Naive thymus-derived CD4-positive, alpha-beta T cell (primary cell): Measurements from ENCODE around the gene EPB41L4A. TPM values are rescaled to one million over a fixed set of nuclear protein-coding genes. Genes with fewer than 3 reads are reported as not detected.

ENCODE experiments used
- ATAC-seq: fragments of 150-1000 bp; cut with Tn5 transposase; 2 replicates; pipeline ENCODE4 v1.10.0; 2021; ENCODE audit warnings: mild to moderate bottlenecking, moderate library complexity
- CTCF ChIA-PET: fragments of 350-600 bp; sonication (Branson Sonifier 250); formaldehyde crosslinking; loops from one replicate; lab custom pipeline; 2021; ENCODE audit warnings: antibody characterized with exemption; lab: Charles Lee
- POLR2A ChIA-PET: fragments of 350-600 bp; sonication (Branson Sonifier 250); formaldehyde crosslinking; loops from one replicate; lab custom pipeline; 2021; ENCODE audit warnings: antibody characterized with exemption, inconsistent platforms; lab: Charles Lee
- DNase-seq, 9 donors: peaks; one replicate each; pipeline versions ENCODE4 v3.0.0 to v3.0.0-alpha.2; 2020 to 2022; ENCODE audit warnings: mixed read lengths in 1 of 9
- H3K27ac ChIP-seq: one replicate; pipeline ENCODE4 v1.7.0; 2013; ENCODE audit warnings: mild to moderate bottlenecking, low read depth, low read length, moderate library complexity
- H3K27me3 ChIP-seq, 2 donors: one replicate each; pipeline ENCODE4 v1.7.0; 2013; ENCODE audit warnings: low read length in 2 of 2, mild to moderate bottlenecking in 2 of 2, moderate library complexity in 2 of 2; ENCODE audit not compliant: control insufficient read depth in 2 of 2, insufficient read depth in 2 of 2
- H3K36me3 ChIP-seq, 3 experiments: 1 replicate in 2 of 3; 2 replicates in 1 of 3; pipeline ENCODE4 v1.7.0; 2013; ENCODE audit warnings: low read length in 3 of 3, mild to moderate bottlenecking in 3 of 3, moderate library complexity in 1 of 3; ENCODE audit not compliant: insufficient read depth in 3 of 3, control insufficient read depth in 2 of 3
- H3K4me1 ChIP-seq, 2 donors: one replicate each; pipeline ENCODE4 v1.7.0; 2013; ENCODE audit warnings: low read length in 2 of 2, mild to moderate bottlenecking in 2 of 2, moderate library complexity in 1 of 2; ENCODE audit not compliant: control insufficient read depth in 2 of 2, insufficient read depth in 2 of 2
- H3K4me3 ChIP-seq: 2 replicates; pipeline ENCODE4 v1.7.0; 2013; ENCODE audit warnings: mild to moderate bottlenecking, low read length
- H3K9me3 ChIP-seq, 3 experiments: 1 replicate in 2 of 3; 2 replicates in 1 of 3; pipeline ENCODE4 v1.7.0; 2013; ENCODE audit warnings: low read length in 3 of 3; ENCODE audit not compliant: control insufficient read depth in 2 of 3
- H3K27ac Mint-ChIP-seq, 9 donors: one replicate each; pipeline ENCODE4 v1.8.0; 2020 to 2022; ENCODE audit warnings: mixed read lengths in 9 of 9, mild to moderate bottlenecking in 8 of 9, moderate library complexity in 5 of 9, inconsistent platforms in 2 of 9
- H3K27me3 Mint-ChIP-seq, 5 donors: one replicate each; pipeline ENCODE4 v1.8.0; 2021 to 2022; ENCODE audit warnings: mixed read lengths in 5 of 5, mild to moderate bottlenecking in 1 of 5
- H3K36me3 Mint-ChIP-seq, 5 donors: one replicate each; pipeline ENCODE4 v1.8.0; 2020 to 2022; ENCODE audit warnings: mixed read lengths in 5 of 5, mild to moderate bottlenecking in 3 of 5, inconsistent platforms in 1 of 5
- H3K4me1 Mint-ChIP-seq, 7 donors: one replicate each; pipeline ENCODE4 v1.8.0; 2020 to 2022; ENCODE audit warnings: mixed read lengths in 7 of 7, mild to moderate bottlenecking in 3 of 7, inconsistent platforms in 1 of 7
- H3K4me3 Mint-ChIP-seq, 10 donors: one replicate each; pipeline ENCODE4 v1.8.0; 2020 to 2022; ENCODE audit warnings: mild to moderate bottlenecking in 10 of 10, mixed read lengths in 10 of 10, moderate library complexity in 6 of 10, inconsistent platforms in 2 of 10
- H3K9me3 Mint-ChIP-seq, 11 donors: one replicate each; pipeline ENCODE4 v1.8.0; 2020 to 2022; ENCODE audit warnings: mixed read lengths in 11 of 11, mild to moderate bottlenecking in 4 of 11, inconsistent platforms in 1 of 11, moderate library complexity in 1 of 11
- intact Hi-C, 2 donors: fragments of 100-400 bp; cut with micrococcal nuclease; formaldehyde crosslinking; loops; one replicate each; pipeline ENCODE4 v1.15.1; 2023
- polyA plus RNA-seq, 2 donors: library from polyadenylated mRNA; unstranded; fragments of 300-500 nt; fragmentation: Illumina TruSeq; gene quantifications; one replicate each; pipeline ENCODE4 v1.2.3, GENCODE V29; 2021
- total RNA-seq, 6 experiments: library from RNA in 5 of 6; stranded (reverse) in 5 of 6; gene quantifications; 1 replicate in 5 of 6; 2 replicates in 1 of 6; pipeline ENCODE4 v1.2.3 and lab custom pipeline; 2021 to 2026

The EPB41L4A gene
- total and polyA plus RNA-seq, 7 experiments from 2014 or later = 0.17 to 1.7 (median 0.96) TPM; not detected in 1

DNA sequence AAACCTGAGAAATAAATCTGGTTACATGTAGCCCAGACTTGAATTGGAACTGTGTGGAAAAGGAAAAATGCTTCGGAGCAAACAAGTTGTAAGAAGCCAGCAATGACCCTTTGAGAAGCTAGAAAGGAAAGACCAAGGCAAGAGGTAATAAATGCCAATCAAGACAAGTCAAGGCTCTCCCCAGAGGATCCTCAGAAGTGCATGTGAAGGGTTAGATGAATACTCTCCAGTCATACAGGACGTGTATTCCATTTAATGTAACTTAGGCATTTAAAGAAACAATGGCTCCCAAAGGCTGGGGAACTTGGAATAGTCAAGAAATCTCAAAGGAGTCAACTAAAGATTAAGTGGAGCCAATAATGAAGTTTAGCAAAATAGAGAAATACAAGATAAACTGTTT lies 36.2 kb downstream of the EPB41L4A start:
- H3K4me1 Mint-ChIP-seq = peaks cover 0 to 2% (median 0%) of the 10 kb centered on the region in 7 donors
- DNase-seq (no peak), ATAC-seq (no peak)
- peaks cover 0 to 3% (median 0%) of the 10 kb centered on the region in 11 donors for H3K9me3 Mint-ChIP-seq
- ChIA-PET CTCF (no interaction called here), POLR2A (no interaction called here)
- no peak overlapping the region for H3K4me3 ChIP-seq
- no peaks in the 10 kb centered on the region for H3K4me1 ChIP-seq
- no peaks in the 10 kb centered on the region for H3K36me3 Mint-ChIP-seq
- H3K27me3 ChIP-seq = no peaks in the 10 kb centered on the region
- H3K4me3 Mint-ChIP-seq = no peak overlapping the region
- H3K27me3 Mint-ChIP-seq = peaks cover 6 to 41% (median 10%) of the 10 kb centered on the region in 5 donors
- no peak overlapping the region for H3K27ac Mint-ChIP-seq
- H3K36me3 ChIP-seq = no peaks in the 10 kb centered on the region
- no peak overlapping the region for H3K27ac ChIP-seq
- no peaks in the 10 kb centered on the region for H3K9me3 ChIP-seq
- intact Hi-C loops = no loop called here

DNA sequence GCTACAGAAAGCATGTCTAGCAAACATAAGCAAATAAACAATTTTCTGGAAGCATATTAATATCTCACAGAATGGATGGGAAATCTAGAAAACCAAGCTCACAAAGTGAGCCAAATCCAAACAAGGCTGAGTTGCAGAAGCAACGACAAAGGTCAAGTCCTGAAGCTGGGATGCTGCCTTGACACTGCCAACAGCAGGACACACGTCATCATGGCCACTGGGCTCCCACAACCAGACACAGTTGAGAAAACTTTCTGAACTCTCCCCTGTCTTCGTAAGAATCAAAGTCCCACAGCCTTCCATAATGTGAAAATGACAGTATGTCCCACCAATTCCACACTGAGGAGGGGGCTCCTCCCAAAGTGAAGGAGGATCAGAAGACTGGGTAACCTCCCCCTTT lies 37.6 kb downstream of the EPB41L4A start:
- Histone ChIP-seq H3K36me3 (no peaks in the 10 kb centered on the region), H3K27me3 (no peaks in the 10 kb centered on the region), H3K4me1 (no peaks in the 10 kb centered on the region), H3K9me3 (no peaks in the 10 kb centered on the region), H3K4me3 (no peak overlapping the region), H3K27ac (no peak overlapping the region)
- H3K4me3 Mint-ChIP-seq = no peak overlapping the region
- intact Hi-C loops = no loop called here
- peaks cover 8 to 39% (median 10%) of the 10 kb centered on the region in 5 donors for H3K27me3 Mint-ChIP-seq
- peaks cover 0 to 3% (median 0%) of the 10 kb centered on the region in 11 donors for H3K9me3 Mint-ChIP-seq
- no peak for DNase-seq
- H3K4me1 Mint-ChIP-seq = peaks cover 0 to 2% (median 0%) of the 10 kb centered on the region in 7 donors
- ChIA-PET POLR2A (no interaction called here), CTCF (no interaction called here)
- ATAC-seq = no peak
- H3K36me3 Mint-ChIP-seq = no peaks in the 10 kb centered on the region
- no peak overlapping the region for H3K27ac Mint-ChIP-seq

DNA sequence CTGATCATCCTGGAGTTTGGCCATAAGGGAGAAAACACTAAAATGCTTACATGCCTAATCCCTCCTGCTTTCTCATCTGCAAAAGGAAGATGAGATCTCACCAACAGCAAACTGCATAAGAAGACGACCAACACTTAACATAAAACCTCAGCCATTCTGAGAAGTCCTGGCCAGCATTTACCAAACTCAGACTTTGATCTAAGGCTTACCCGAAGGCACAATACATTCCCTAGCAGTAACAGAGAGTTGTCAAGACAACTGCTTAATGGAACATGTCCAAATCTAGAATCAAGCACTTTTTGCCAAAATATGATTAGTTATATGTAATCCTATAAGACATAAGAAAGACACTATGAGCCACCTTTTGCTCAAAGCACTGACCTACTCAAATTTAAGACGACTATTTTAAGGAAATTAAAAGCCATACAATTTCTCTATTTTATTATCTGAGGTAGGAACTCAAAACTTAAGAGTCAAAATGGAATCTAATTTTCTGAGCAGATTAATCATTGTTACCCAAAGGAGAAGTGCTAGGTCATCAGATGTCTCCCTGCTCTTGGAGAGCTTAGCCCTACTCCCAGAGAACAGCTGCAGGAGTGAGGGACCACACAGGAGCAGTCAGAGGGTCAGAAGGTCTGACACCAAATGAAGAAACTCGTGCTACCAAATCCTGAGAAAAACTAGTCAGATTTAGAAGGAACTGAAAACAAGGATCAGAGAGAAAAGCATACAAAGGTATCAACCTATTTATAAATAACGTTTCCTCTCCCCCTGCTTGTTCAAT lies 39.3 kb downstream of the EPB41L4A start:
- H3K36me3 Mint-ChIP-seq = no peaks in the 10 kb centered on the region
- H3K9me3 Mint-ChIP-seq = peaks cover 0 to 3% (median 0%) of the 10 kb centered on the region in 11 donors
- no peak overlapping the region for H3K4me3 ChIP-seq
- no peak for ATAC-seq
- no peak overlapping the region for H3K27ac Mint-ChIP-seq
- no peak for DNase-seq
- intact Hi-C loops = no loop called here
- H3K4me1 ChIP-seq = no peaks in the 10 kb centered on the region
- CTCF ChIA-PET = no interaction called here
- H3K4me1 Mint-ChIP-seq = peaks cover 0 to 2% (median 0%) of the 10 kb centered on the region in 7 donors
- no peak overlapping the region for H3K4me3 Mint-ChIP-seq
- H3K9me3 ChIP-seq = no peaks in the 10 kb centered on the region
- POLR2A ChIA-PET = no interaction called here
- peaks cover 7 to 48% (median 10%) of the 10 kb centered on the region in 5 donors for H3K27me3 Mint-ChIP-seq
- no peaks in the 10 kb centered on the region for H3K36me3 ChIP-seq
- H3K27me3 ChIP-seq = no peaks in the 10 kb centered on the region
- no peak overlapping the region for H3K27ac ChIP-seq

DNA sequence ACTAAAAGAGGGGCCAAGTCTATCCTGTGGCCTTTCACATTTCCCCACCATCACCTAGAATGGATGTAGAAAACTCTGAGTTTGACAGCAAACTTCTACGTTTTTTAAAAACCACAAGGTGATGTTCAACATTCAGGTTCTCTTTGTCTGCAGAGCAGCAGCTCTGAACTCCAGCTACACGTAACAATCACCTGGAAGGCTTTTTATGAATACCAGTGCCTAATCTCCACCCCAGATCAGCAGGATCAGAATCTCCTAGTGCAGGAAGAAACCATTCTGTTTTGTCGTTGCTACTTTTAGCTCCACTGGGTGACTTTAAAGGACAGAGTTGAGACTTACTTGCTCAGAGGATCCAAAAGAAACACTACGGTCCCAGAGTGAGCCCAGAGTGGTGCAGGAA lies 44.3 kb downstream of the EPB41L4A start:
- Mint-ChIP-seq H3K4me1 (no peaks in the 10 kb centered on the region), H3K27ac (no peak overlapping the region), H3K27me3 (peaks cover 0 to 52% (median 27%) of the 10 kb centered on the region in 5 donors), H3K36me3 (no peaks in the 10 kb centered on the region), H3K9me3 (peaks cover 0 to 1% (median 0%) of the 10 kb centered on the region in 11 donors), H3K4me3 (no peak overlapping the region)
- DNase-seq = no peak
- no peaks in the 10 kb centered on the region for H3K27me3 ChIP-seq
- H3K9me3 ChIP-seq = no peaks in the 10 kb centered on the region
- H3K36me3 ChIP-seq = no peaks in the 10 kb centered on the region
- POLR2A ChIA-PET = no interaction called here
- intact Hi-C loops = no loop called here
- H3K27ac ChIP-seq = no peak overlapping the region
- no peak overlapping the region for H3K4me3 ChIP-seq
- CTCF ChIA-PET = no interaction called here
- no peak for ATAC-seq
- H3K4me1 ChIP-seq = no peaks in the 10 kb centered on the region

DNA sequence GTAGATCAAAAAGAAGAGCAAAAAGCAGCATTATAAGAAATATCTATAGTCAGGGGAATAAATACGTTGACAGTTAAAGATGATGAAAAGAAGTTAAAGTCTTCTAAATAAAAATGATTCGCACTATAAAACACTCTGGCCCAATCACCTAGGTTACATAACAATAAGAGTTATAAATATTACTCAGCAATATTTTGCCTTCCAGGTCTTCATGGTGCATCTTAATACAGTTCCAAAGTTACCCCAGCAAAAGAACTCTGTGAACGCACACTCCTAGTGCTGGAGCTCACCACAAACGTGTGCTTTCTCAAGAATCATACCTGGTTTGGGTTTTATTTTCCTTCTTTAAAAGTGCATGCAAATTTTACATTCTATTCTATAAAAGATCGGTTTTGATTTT lies 44.7 kb downstream of the EPB41L4A start:
- H3K9me3 Mint-ChIP-seq = peaks cover 0 to 1% (median 0%) of the 10 kb centered on the region in 11 donors
- intact Hi-C loops = no loop called here

DNA sequence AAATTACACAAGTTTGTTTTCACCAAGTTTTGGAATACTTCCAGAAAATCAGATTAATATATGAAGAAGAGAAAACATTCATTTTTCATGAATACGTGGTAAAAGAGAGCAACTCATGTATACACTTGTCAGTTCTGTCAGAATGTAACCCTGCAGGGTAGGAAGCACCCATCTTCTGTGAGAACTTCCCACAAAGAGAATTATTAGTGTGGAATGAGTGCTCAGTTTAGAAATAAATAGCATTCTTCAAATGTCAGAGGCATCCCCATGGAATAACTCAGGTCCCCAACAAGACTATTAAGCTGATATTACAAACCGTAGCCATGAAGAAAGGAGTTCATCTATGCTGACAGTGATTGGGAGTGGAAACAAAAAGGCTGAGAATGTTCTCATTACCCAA lies 45.2 kb downstream of the EPB41L4A start:
- Histone ChIP-seq H3K4me1 (no peaks in the 10 kb centered on the region), H3K27me3 (no peaks in the 10 kb centered on the region), H3K36me3 (no peaks in the 10 kb centered on the region), H3K27ac (no peak overlapping the region), H3K4me3 (no peak overlapping the region), H3K9me3 (no peaks in the 10 kb centered on the region)
- no peak for ATAC-seq
- Mint-ChIP-seq H3K27ac (no peak overlapping the region), H3K9me3 (peaks cover 0 to 1% (median 0%) of the 10 kb centered on the region in 11 donors), H3K4me3 (no peak overlapping the region), H3K27me3 (peaks cover 0 to 45% (median 27%) of the 10 kb centered on the region in 5 donors), H3K4me1 (no peaks in the 10 kb centered on the region), H3K36me3 (no peaks in the 10 kb centered on the region)
- no peak for DNase-seq
- intact Hi-C loops = no loop called here
- POLR2A ChIA-PET = no interaction called here
- CTCF ChIA-PET = interaction anchor here (0.6 kb wide), 1 partner anchor 383 kb away, joined by 3 read pairs; no protein-coding TSS in a partner anchor

More for the DNA sequence above, 44.7 kb downstream of the EPB41L4A start:
- Histone ChIP-seq H3K27me3 (no peaks in the 10 kb centered on the region), H3K36me3 (no peaks in the 10 kb centered on the region), H3K9me3 (no peaks in the 10 kb centered on the region), H3K4me3 (no peak overlapping the region), H3K27ac (no peak overlapping the region), H3K4me1 (no peaks in the 10 kb centered on the region)
- Mint-ChIP-seq H3K27ac (no peak overlapping the region), H3K4me1 (no peaks in the 10 kb centered on the region), H3K36me3 (no peaks in the 10 kb centered on the region), H3K4me3 (no peak overlapping the region), H3K27me3 (peaks cover 0 to 47% (median 27%) of the 10 kb centered on the region in 5 donors)
- DNase-seq (no peak), ATAC-seq (no peak)
- ChIA-PET POLR2A (no interaction called here), CTCF (interaction anchor here (0.6 kb wide), 1 partner anchor 383 kb away, joined by 3 read pairs; no protein-coding TSS in a partner anchor)

DNA sequence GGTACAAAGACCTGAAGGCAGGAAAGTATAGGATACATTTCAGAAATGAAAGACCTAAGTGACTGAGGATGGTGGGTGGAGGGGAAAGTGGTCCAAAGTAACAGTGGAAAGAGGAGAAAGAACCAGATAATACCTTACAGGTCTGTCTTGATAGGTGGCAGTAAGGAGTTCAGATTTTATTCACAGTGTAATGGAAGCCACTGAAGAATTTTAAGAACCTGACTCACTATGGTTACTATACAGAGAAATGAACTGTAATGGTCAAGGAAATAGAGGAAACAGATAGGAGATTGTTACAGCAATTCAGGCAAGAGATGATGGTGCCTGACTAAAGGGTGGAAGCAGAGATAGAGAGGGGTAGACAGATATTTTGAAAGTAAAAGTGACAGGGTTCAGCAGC lies 46.5 kb downstream of the EPB41L4A start:
- Mint-ChIP-seq H3K9me3 (peaks cover 0 to 1% (median 0%) of the 10 kb centered on the region in 11 donors), H3K27ac (no peak overlapping the region), H3K27me3 (peaks cover 0 to 45% (median 27%) of the 10 kb centered on the region in 5 donors), H3K4me1 (no peaks in the 10 kb centered on the region), H3K36me3 (no peaks in the 10 kb centered on the region), H3K4me3 (no peak overlapping the region)
- no peaks in the 10 kb centered on the region for H3K4me1 ChIP-seq
- no peaks in the 10 kb centered on the region for H3K27me3 ChIP-seq
- intact Hi-C loops = no loop called here
- POLR2A ChIA-PET = no interaction called here
- H3K9me3 ChIP-seq = no peaks in the 10 kb centered on the region
- ATAC-seq (no peak), DNase-seq (no peak)
- H3K4me3 ChIP-seq = no peak overlapping the region
- CTCF ChIA-PET = no interaction called here
- no peak overlapping the region for H3K27ac ChIP-seq
- no peaks in the 10 kb centered on the region for H3K36me3 ChIP-seq
